Pancreas (tissue), 10 donors: ENCODE measurements around the gene SPATA33. TPM values are rescaled to one million over a fixed set of nuclear protein-coding genes. Genes with fewer than 3 reads are reported as not detected.

ENCODE experiments used
- ATAC-seq, 4 donors: fragments of 200-7000 bp; cut with Tn5 transposase; one replicate each; pipeline versions ENCODE4 v1.8.0 to v1.9.1; 2020; ENCODE audit warnings: mild to moderate bottlenecking in 4 of 4, moderate library complexity in 4 of 4
- DNase-seq, 6 donors: peaks; one replicate each; pipeline ENCODE4 v3.0.0-alpha.2; 2020
- FAIRE-seq: peaks from 2 replicates; lab custom pipeline; 2012; peaks lifted over from hg19 to GRCh38; lab: Jason Lieb, UNC
- H3K27ac ChIP-seq, 4 donors: fragments of 200-600 bp; sonication (generic); 1 replicate in 3 of 4; 2 replicates in 1 of 4; pipeline versions ENCODE4 v1.5.0 to v1.8.0; 2020
- H3K27me3 ChIP-seq, 4 donors: fragments of 200-600 bp; one replicate each; pipeline ENCODE4 v1.8.0; 2021
- H3K36me3 ChIP-seq, 3 donors: fragments of 200-600 bp; sonication (generic) in 1 of 3; one replicate each; pipeline versions ENCODE4 v1.5.0 to v1.8.0; 2020 to 2021
- H3K4me1 ChIP-seq, 3 donors: fragments of 200-600 bp; one replicate each; pipeline ENCODE4 v1.8.0; 2021
- H3K4me3 ChIP-seq, 4 donors: fragments of 200-600 bp; sonication (generic) in 2 of 4; one replicate each; pipeline versions ENCODE4 v1.5.0 to v1.8.0; 2020 to 2021
- H3K9me3 ChIP-seq, 4 donors: fragments of 200-600 bp; one replicate each; pipeline ENCODE4 v1.8.0; 2021
- WGBS, 2 donors: extraction: QIAGEN DNeasy Blood & Tissue Kit; methylation state at CpG; one replicate each; pipeline ENCODE4 v1.1.7; 2013; 5-methylcytosine and 5-hydroxymethylcytosine counted together
- intact Hi-C, 3 donors: fragments of 100-400 bp; cut with DNase I; formaldehyde crosslinking; loops; one replicate each; pipeline versions ENCODE4 v1.11.1 to v1.14.2; 2022
- polyA plus RNA-seq, 2 donors: library from polyadenylated mRNA; stranded (reverse); fragments of 200-250 nt; gene quantifications; one replicate each; pipeline ENCODE4 v1.2.3, GENCODE V29; 2013
- total RNA-seq, 6 donors: library from RNA; stranded (reverse); fragmentation: NEBNext Ultra II Directional in 4 of 6; extraction: Animal tissue kit (Norgen Biotek cat#: 25700) in 4 of 6; gene quantifications; one replicate each; pipeline versions ENCODE4 v1.2.1 to v1.2.4, GENCODE V29; 2021 to 2023
- TF ChIP-seq, protein P1 (sequence below), 4 donors: fragments of 200-600 bp; sonication (generic) in 3 of 4; IDR thresholded peaks; one replicate each; pipeline versions ENCODE4 v1.5.0 to v1.8.0; 2021; ENCODE audit warnings: antibody characterized with exemption in 4 of 4
- donor health status: healthy with polysubstance abuse.
- donor health status: DM: no; HTN: no; CAD: no; lungs with moderate emphysema.
- donor health status: DM: no; HTN: no; CAD: no.
- donor health status: control.
- donor health status: control.
- donor health status: Bipolar disorder and iron deficiency.
- donor health status: DM: yes; HTN: yes; CAD: no.
- donor health status: DM: no; HTN: no; CAD: no.
- donor health status: DM: no; HTN: no; CAD: no.
- donor health status: DM: yes; HTN: yes; CAD: no.

The SPATA33 gene
- total and polyA plus RNA-seq, 8 donors: 2.4 to 9.3 (median 3.8) TPM

- ATAC-seq: no peak
- Histone ChIP-seq H3K27me3 (no peaks in the 10 kb centered on the region), H3K9me3 (no peaks in the 10 kb centered on the region), H3K36me3 (no peaks in the 10 kb centered on the region), H3K4me3 (no peak overlapping the region), H3K27ac (no peak overlapping the region), H3K4me1 (peaks cover 0 to 4% (median 0%) of the 10 kb centered on the region in 3 donors)
- no peak for DNase-seq
- TF ChIP-seq, protein P1, sequence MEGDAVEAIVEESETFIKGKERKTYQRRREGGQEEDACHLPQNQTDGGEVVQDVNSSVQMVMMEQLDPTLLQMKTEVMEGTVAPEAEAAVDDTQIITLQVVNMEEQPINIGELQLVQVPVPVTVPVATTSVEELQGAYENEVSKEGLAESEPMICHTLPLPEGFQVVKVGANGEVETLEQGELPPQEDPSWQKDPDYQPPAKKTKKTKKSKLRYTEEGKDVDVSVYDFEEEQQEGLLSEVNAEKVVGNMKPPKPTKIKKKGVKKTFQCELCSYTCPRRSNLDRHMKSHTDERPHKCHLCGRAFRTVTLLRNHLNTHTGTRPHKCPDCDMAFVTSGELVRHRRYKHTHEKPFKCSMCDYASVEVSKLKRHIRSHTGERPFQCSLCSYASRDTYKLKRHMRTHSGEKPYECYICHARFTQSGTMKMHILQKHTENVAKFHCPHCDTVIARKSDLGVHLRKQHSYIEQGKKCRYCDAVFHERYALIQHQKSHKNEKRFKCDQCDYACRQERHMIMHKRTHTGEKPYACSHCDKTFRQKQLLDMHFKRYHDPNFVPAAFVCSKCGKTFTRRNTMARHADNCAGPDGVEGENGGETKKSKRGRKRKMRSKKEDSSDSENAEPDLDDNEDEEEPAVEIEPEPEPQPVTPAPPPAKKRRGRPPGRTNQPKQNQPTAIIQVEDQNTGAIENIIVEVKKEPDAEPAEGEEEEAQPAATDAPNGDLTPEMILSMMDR (IDR thresholded peaks at IDR 0.05): no peak
- 89 to 93% methylated on average over 19 of the region's 19 CpGs for WGBS, 2 donors
- no peak for FAIRE-seq
- intact Hi-C loops: loop anchor here (5.0 to 10.0 kb wide), 2 partner anchors 85 to 87 kb away; no protein-coding TSS in a partner anchor
Measured at GRCh38 chr16:89709716-89710432, 52.2 kb downstream of the SPATA33 start.

- Histone ChIP-seq H3K27ac (no peak overlapping the region), H3K4me3 (peak overlapping the region in 1 of 4 donors; percentile 49), H3K36me3 (no peaks in the 10 kb centered on the region), H3K4me1 (peaks cover 0 to 4% (median 0%) of the 10 kb centered on the region in 3 donors), H3K9me3 (no peaks in the 10 kb centered on the region), H3K27me3 (no peaks in the 10 kb centered on the region)
- peak in 2 of 4 donors; percentile 1 to 7 for ATAC-seq
- DNase-seq: peak in 1 of 6 donors; percentile 27
- WGBS, 2 donors: 79 to 83% methylated on average over 47 to 63 of the region's 63 CpGs
- TF ChIP-seq, protein P1 (IDR thresholded peaks at IDR 0.05): no peak
- intact Hi-C loops: loop anchor here in 1 of 3 donors (10.0 kb wide), 1 partner anchor 84 kb away; no protein-coding TSS in a partner anchor
- FAIRE-seq: no peak
Measured at GRCh38 chr16:89710709-89711564, 53.3 kb downstream of the SPATA33 start.

GRCh38 chr16:89711601-89712273 is 54.1 kb downstream of the SPATA33 start:
- intact Hi-C loops: loop anchor here in 1 of 3 donors (10.0 kb wide), 1 partner anchor 83 kb away; no protein-coding TSS in a partner anchor
- ATAC-seq: peak; percentile 70 to 94 (median 83)
- 6 to 7% methylated on average over 41 to 48 of the region's 48 CpGs for WGBS, 2 donors
- peaks cover 0 to 4% (median 0%) of the 10 kb centered on the region in 3 donors for H3K4me1 ChIP-seq
- peak overlapping the region; percentile 21 to 49 (median 34) for H3K4me3 ChIP-seq
- no peaks in the 10 kb centered on the region for H3K36me3 ChIP-seq
- no peaks in the 10 kb centered on the region for H3K27me3 ChIP-seq
- TF ChIP-seq, protein P1 (IDR thresholded peaks at IDR 0.05): no peak
- DNase-seq: peak in 4 of 6 donors; percentile 62 to 85 (median 74)
- FAIRE-seq: no peak
- no peaks in the 10 kb centered on the region for H3K9me3 ChIP-seq
- no peak overlapping the region for H3K27ac ChIP-seq

DNA sequence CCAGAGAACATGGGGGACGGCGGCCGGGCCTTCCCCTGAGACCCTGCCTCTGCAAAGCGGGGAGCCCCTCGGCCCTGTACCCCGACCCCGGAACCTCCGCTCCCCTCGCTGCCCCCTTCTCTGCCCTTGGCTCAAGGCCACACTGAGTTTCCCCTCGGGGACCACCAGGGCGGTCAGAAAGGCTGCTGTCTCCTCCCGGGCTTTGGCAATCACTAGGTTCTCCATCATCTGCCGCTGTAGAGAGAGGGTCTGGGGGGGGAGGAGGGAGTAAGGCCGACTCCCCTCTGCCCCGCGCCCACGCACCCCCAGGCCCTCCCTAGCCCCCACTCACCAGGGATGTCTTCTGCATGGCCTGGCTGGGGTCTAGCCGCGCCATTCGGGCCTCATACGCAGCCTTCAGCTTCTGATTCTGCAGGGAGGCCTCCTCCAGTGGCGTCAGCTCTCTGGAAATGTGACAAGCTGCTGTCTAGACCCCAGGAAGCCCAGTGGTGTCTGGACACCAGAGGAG is 54.7 kb downstream of the SPATA33 start:
- no peaks in the 10 kb centered on the region for H3K36me3 ChIP-seq
- intact Hi-C loops: loop anchor here in 1 of 3 donors (10.0 kb wide), 1 partner anchor 82 kb away; no protein-coding TSS in a partner anchor
- ATAC-seq (peak in 1 of 4 donors; percentile 10), DNase-seq (no peak), FAIRE-seq (no peak)
- H3K4me1 ChIP-seq: peaks cover 0 to 4% (median 0%) of the 10 kb centered on the region in 3 donors
- H3K27ac ChIP-seq: no peak overlapping the region
- no peaks in the 10 kb centered on the region for H3K9me3 ChIP-seq
- H3K4me3 ChIP-seq: peak overlapping the region; percentile 21 to 49 (median 34)
- H3K27me3 ChIP-seq: no peaks in the 10 kb centered on the region
- TF ChIP-seq, protein P1 (IDR thresholded peaks at IDR 0.05): no peak
- WGBS, 2 donors: 27 to 29% methylated on average over 22 of the region's 22 CpGs
